Naive thymus-derived CD4-positive, alpha-beta T cell (primary cell): ENCODE results near the gene CHD9. TPM values are rescaled to one million over a fixed set of nuclear protein-coding genes. Genes with fewer than 3 reads are reported as not detected.

Experiments used
- ATAC-seq: fragments of 150-1000 bp; cut with Tn5 transposase; 2 replicates; pipeline ENCODE4 v1.10.0; 2021; ENCODE audit warnings: mild to moderate bottlenecking, moderate library complexity
- CTCF ChIA-PET: fragments of 350-600 bp; sonication (Branson Sonifier 250); formaldehyde crosslinking; loops from one replicate; lab custom pipeline; 2021; ENCODE audit warnings: antibody characterized with exemption; lab: Charles Lee
- POLR2A ChIA-PET: fragments of 350-600 bp; sonication (Branson Sonifier 250); formaldehyde crosslinking; loops from one replicate; lab custom pipeline; 2021; ENCODE audit warnings: antibody characterized with exemption, inconsistent platforms; lab: Charles Lee
- DNase-seq, 9 donors: peaks; one replicate each; pipeline versions ENCODE4 v3.0.0 to v3.0.0-alpha.2; 2020 to 2022; ENCODE audit warnings: mixed read lengths in 1 of 9
- H3K27ac ChIP-seq: one replicate; pipeline ENCODE4 v1.7.0; 2013; ENCODE audit warnings: mild to moderate bottlenecking, low read depth, low read length, moderate library complexity
- H3K27me3 ChIP-seq, 2 donors: one replicate each; pipeline ENCODE4 v1.7.0; 2013; ENCODE audit warnings: low read length in 2 of 2, mild to moderate bottlenecking in 2 of 2, moderate library complexity in 2 of 2; ENCODE audit not compliant: control insufficient read depth in 2 of 2, insufficient read depth in 2 of 2
- H3K36me3 ChIP-seq, 3 experiments: 1 replicate in 2 of 3; 2 replicates in 1 of 3; pipeline ENCODE4 v1.7.0; 2013; ENCODE audit warnings: low read length in 3 of 3, mild to moderate bottlenecking in 3 of 3, moderate library complexity in 1 of 3; ENCODE audit not compliant: insufficient read depth in 3 of 3, control insufficient read depth in 2 of 3
- H3K4me1 ChIP-seq, 2 donors: one replicate each; pipeline ENCODE4 v1.7.0; 2013; ENCODE audit warnings: low read length in 2 of 2, mild to moderate bottlenecking in 2 of 2, moderate library complexity in 1 of 2; ENCODE audit not compliant: control insufficient read depth in 2 of 2, insufficient read depth in 2 of 2
- H3K4me3 ChIP-seq: 2 replicates; pipeline ENCODE4 v1.7.0; 2013; ENCODE audit warnings: mild to moderate bottlenecking, low read length
- H3K9me3 ChIP-seq, 3 experiments: 1 replicate in 2 of 3; 2 replicates in 1 of 3; pipeline ENCODE4 v1.7.0; 2013; ENCODE audit warnings: low read length in 3 of 3; ENCODE audit not compliant: control insufficient read depth in 2 of 3
- H3K27ac Mint-ChIP-seq, 9 donors: one replicate each; pipeline ENCODE4 v1.8.0; 2020 to 2022; ENCODE audit warnings: mixed read lengths in 9 of 9, mild to moderate bottlenecking in 8 of 9, moderate library complexity in 5 of 9, inconsistent platforms in 2 of 9
- H3K27me3 Mint-ChIP-seq, 5 donors: one replicate each; pipeline ENCODE4 v1.8.0; 2021 to 2022; ENCODE audit warnings: mixed read lengths in 5 of 5, mild to moderate bottlenecking in 1 of 5
- H3K36me3 Mint-ChIP-seq, 5 donors: one replicate each; pipeline ENCODE4 v1.8.0; 2020 to 2022; ENCODE audit warnings: mixed read lengths in 5 of 5, mild to moderate bottlenecking in 3 of 5, inconsistent platforms in 1 of 5
- H3K4me1 Mint-ChIP-seq, 7 donors: one replicate each; pipeline ENCODE4 v1.8.0; 2020 to 2022; ENCODE audit warnings: mixed read lengths in 7 of 7, mild to moderate bottlenecking in 3 of 7, inconsistent platforms in 1 of 7
- H3K4me3 Mint-ChIP-seq, 10 donors: one replicate each; pipeline ENCODE4 v1.8.0; 2020 to 2022; ENCODE audit warnings: mild to moderate bottlenecking in 10 of 10, mixed read lengths in 10 of 10, moderate library complexity in 6 of 10, inconsistent platforms in 2 of 10
- H3K9me3 Mint-ChIP-seq, 11 donors: one replicate each; pipeline ENCODE4 v1.8.0; 2020 to 2022; ENCODE audit warnings: mixed read lengths in 11 of 11, mild to moderate bottlenecking in 4 of 11, inconsistent platforms in 1 of 11, moderate library complexity in 1 of 11
- intact Hi-C, 2 donors: fragments of 100-400 bp; cut with micrococcal nuclease; formaldehyde crosslinking; loops; one replicate each; pipeline ENCODE4 v1.15.1; 2023
- polyA plus RNA-seq, 2 donors: library from polyadenylated mRNA; unstranded; fragments of 300-500 nt; fragmentation: Illumina TruSeq; gene quantifications; one replicate each; pipeline ENCODE4 v1.2.3, GENCODE V29; 2021
- total RNA-seq, 6 experiments: library from RNA in 5 of 6; stranded (reverse) in 5 of 6; gene quantifications; 1 replicate in 5 of 6; 2 replicates in 1 of 6; pipeline ENCODE4 v1.2.3 and lab custom pipeline; 2021 to 2026

Gene CHD9
- total and polyA plus RNA-seq, 7 experiments from 2014 or later: 23.8 to 46.4 (median 30.6) TPM

DNA sequence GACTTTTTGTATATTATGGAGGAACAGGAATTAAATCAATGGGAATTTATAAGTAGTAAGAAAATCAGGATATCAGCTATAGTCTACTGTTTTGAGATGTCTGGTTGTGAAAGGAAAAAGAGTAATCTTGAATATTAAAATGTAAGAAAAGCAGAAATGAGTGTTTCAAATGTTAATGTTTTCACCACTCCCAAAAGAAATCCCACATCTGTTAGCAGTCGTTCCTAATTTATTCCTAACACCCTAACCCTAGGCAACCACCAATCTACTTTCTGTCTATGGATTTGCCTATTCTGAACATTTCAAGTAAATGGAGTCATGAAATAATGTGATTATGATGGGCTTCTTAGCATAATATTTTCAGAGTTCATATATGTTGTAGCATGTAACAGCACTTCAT lies 133.0 kb downstream of the CHD9 start:
- Histone ChIP-seq H3K9me3 (peaks cover 0 to 20% (median 0%) of the 10 kb centered on the region in 3 experiments), H3K4me3 (no peak overlapping the region), H3K4me1 (no peaks in the 10 kb centered on the region), H3K27me3 (no peaks in the 10 kb centered on the region), H3K27ac (no peak overlapping the region), H3K36me3 (no peaks in the 10 kb centered on the region)
- Mint-ChIP-seq H3K27ac (no peak overlapping the region), H3K4me3 (no peak overlapping the region), H3K27me3 (no peaks in the 10 kb centered on the region), H3K4me1 (peaks cover 0 to 4% (median 0%) of the 10 kb centered on the region in 7 donors), H3K36me3 (peaks cover 8 to 45% (median 37%) of the 10 kb centered on the region in 5 donors), H3K9me3 (peaks cover 6 to 36% (median 19%) of the 10 kb centered on the region in 11 donors)
- intact Hi-C loops: no loop called here
- ChIA-PET POLR2A (no interaction called here), CTCF (no interaction called here)
- ATAC-seq: no peak
- DNase-seq: no peak

DNA sequence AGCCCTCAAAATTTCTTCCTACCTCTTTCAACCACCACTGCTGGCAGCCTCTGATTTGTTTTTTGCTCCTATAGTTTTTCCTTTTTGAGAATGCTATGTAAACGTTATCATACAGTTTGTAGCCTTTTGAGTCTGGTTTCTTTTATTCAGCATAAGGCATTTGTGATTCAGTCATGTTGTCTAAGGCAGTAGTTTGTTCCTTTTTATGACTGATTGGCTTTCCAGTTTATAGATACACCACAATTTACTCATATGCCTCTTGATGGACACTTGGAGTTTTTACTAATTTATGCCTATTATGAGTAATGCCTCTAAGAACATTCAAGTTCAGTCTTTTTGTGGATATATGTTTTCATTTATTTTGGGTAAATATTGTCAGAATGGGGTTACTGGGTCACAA lies 136.6 kb downstream of the CHD9 start:
- peaks cover 0 to 25% (median 23%) of the 10 kb centered on the region in 5 donors for H3K36me3 Mint-ChIP-seq
- no peak overlapping the region for H3K27ac Mint-ChIP-seq
- H3K4me1 Mint-ChIP-seq: peaks cover 0 to 4% (median 0%) of the 10 kb centered on the region in 7 donors
- no peaks in the 10 kb centered on the region for H3K36me3 ChIP-seq
- ATAC-seq: no peak
- H3K27me3 ChIP-seq: no peaks in the 10 kb centered on the region
- H3K27ac ChIP-seq: no peak overlapping the region
- H3K27me3 Mint-ChIP-seq: no peaks in the 10 kb centered on the region
- H3K9me3 ChIP-seq: peaks cover 0 to 5% (median 0%) of the 10 kb centered on the region in 3 experiments
- CTCF ChIA-PET: no interaction called here
- H3K9me3 Mint-ChIP-seq: peaks cover 0 to 12% (median 5%) of the 10 kb centered on the region in 11 donors
- intact Hi-C loops: no loop called here
- no peak overlapping the region for H3K4me3 Mint-ChIP-seq
- H3K4me3 ChIP-seq: no peak overlapping the region
- POLR2A ChIA-PET: interaction anchor here (0.6 kb wide), 1 partner anchor 882 kb away, joined by 3 read pairs; no protein-coding TSS in a partner anchor
- DNase-seq: no peak
- H3K4me1 ChIP-seq: no peaks in the 10 kb centered on the region

DNA sequence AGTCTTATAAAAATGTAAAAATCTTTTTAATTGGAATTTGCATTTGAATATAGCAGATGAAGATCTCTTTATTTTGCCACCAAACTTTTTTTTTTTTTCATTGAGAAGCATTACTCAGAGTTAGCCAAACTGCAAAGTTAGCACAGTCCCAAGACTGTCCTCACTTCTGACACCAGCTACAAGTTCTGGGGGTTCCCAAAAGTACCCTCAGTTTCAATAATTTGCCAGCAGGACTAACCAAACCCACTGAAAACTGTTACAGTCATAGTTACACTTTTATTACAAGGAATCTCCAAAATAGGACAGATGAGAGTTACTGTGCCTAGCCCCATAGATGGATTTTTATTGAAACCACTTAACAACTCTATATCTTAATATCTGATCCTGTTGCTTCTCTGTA lies 144.1 kb downstream of the CHD9 start:
- Histone ChIP-seq H3K27me3 (no peaks in the 10 kb centered on the region), H3K4me3 (no peak overlapping the region), H3K9me3 (no peaks in the 10 kb centered on the region), H3K4me1 (no peaks in the 10 kb centered on the region), H3K36me3 (no peaks in the 10 kb centered on the region), H3K27ac (no peak overlapping the region)
- DNase-seq (no peak), ATAC-seq (no peak)
- H3K27me3 Mint-ChIP-seq: no peaks in the 10 kb centered on the region
- H3K4me3 Mint-ChIP-seq: no peak overlapping the region
- H3K9me3 Mint-ChIP-seq: peaks cover 0 to 2% (median 0%) of the 10 kb centered on the region in 11 donors
- peaks cover 0 to 26% (median 9%) of the 10 kb centered on the region in 5 donors for H3K36me3 Mint-ChIP-seq
- intact Hi-C loops: no loop called here
- peaks cover 0 to 7% (median 3%) of the 10 kb centered on the region in 7 donors for H3K4me1 Mint-ChIP-seq
- no peak overlapping the region for H3K27ac Mint-ChIP-seq
- ChIA-PET POLR2A (no interaction called here), CTCF (no interaction called here)

DNA sequence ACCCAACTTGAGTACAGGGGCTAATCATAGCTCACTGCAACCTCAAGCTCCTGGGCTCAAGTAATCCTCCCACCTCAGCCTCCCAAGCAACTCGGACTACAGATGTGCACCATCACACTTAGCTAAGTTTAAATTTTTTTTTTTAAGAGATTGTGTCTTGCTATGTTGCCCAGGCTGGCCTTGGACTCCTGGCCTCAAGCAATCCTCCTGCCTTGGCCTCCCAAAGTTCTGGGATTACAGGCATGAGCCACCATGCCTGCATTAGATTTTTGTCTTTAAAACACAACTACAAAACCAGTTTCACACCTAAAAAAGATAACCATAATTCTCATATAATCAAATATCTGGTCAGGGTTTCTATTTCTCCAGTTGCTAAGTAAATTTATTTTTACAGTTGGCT lies 147.1 kb downstream of the CHD9 start:
- intact Hi-C loops: no loop called here

DNA sequence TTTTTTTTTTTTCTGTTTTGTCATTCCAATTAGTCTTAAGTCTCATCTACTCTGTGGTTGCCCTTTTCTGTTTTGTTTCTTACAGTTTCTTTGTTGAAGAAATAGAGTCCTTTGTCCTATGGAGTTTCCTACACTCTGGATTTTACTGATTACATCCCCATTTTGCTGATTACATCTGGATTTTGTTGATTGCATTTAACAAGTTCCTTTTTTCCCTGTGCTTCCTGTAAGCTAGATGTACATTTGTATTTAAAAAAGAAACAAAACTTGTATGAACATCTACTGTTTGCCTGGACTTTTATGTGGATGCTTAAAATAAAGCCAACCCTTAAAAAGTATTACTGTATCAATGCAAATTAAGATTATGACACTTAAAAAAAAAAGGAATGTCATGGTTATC lies 147.6 kb downstream of the CHD9 start:
- Mint-ChIP-seq H3K4me3 (no peak overlapping the region), H3K4me1 (peaks cover 0 to 23% (median 14%) of the 10 kb centered on the region in 7 donors), H3K27ac (no peak overlapping the region), H3K9me3 (peaks cover 0 to 2% (median 0%) of the 10 kb centered on the region in 11 donors), H3K27me3 (no peaks in the 10 kb centered on the region), H3K36me3 (peaks cover 0 to 18% (median 9%) of the 10 kb centered on the region in 5 donors)
- POLR2A ChIA-PET: no interaction called here
- H3K27ac ChIP-seq: no peak overlapping the region
- intact Hi-C loops: no loop called here
- H3K9me3 ChIP-seq: no peaks in the 10 kb centered on the region
- CTCF ChIA-PET: no interaction called here
- H3K4me3 ChIP-seq: no peak overlapping the region
- H3K4me1 ChIP-seq: no peaks in the 10 kb centered on the region
- no peak for DNase-seq
- ATAC-seq: no peak
- no peaks in the 10 kb centered on the region for H3K27me3 ChIP-seq
- H3K36me3 ChIP-seq: no peaks in the 10 kb centered on the region

More for the DNA sequence above, 147.1 kb downstream of the CHD9 start:
- Mint-ChIP-seq H3K36me3 (peaks cover 0 to 19% (median 9%) of the 10 kb centered on the region in 5 donors), H3K27me3 (no peaks in the 10 kb centered on the region), H3K4me3 (no peak overlapping the region), H3K4me1 (peaks cover 0 to 20% (median 11%) of the 10 kb centered on the region in 7 donors), H3K9me3 (peaks cover 0 to 2% (median 0%) of the 10 kb centered on the region in 11 donors), H3K27ac (no peak overlapping the region)
- no peak overlapping the region for H3K4me3 ChIP-seq
- ATAC-seq: no peak
- H3K9me3 ChIP-seq: no peaks in the 10 kb centered on the region
- no peak for DNase-seq
- CTCF ChIA-PET: no interaction called here
- no peaks in the 10 kb centered on the region for H3K4me1 ChIP-seq
- no peak overlapping the region for H3K27ac ChIP-seq
- no peaks in the 10 kb centered on the region for H3K27me3 ChIP-seq
- POLR2A ChIA-PET: no interaction called here
- H3K36me3 ChIP-seq: no peaks in the 10 kb centered on the region

DNA sequence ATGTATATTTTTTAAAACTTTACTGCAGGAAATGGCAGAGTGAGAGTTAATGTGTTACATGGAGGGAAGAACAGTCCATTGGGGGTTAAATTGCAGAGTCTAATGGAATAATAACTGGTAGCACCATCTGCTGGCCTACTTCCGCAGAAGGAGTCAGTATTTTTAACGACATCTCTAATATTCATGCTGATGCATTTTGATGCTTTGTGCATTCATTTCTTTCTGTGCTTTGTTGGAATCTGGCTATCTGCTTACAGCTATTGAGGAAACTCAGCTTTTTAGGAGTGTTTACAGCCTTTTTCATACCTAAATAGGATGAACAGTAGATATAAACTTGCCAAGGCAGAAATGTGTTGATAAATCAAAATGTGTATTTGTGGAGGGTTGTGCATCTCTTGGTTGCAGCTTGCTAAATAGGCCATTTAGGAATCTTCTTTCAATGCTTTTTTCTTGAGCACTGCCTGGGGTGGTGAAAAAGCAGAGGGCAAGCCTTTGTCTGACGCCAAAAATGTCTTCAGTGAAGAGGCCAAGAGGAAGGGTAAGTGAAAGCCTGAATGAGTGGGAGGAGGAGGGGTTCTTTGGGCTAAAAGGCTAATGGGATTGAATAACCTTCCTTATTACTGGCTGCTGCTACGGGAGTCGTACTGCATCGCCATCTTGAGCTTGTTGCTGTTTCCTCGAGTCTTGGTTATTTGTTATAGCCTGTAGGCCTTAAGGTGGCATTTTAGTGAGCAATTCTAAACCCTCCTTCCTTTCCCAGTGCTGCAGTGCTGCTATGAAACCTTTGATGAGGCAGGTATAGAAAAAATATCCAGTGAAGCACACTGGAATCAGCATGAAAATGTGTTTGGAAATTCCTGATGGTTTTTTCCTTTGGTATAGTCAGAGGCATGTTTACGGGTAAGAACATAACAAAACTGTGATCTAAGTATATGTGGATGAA lies 153.3 kb downstream of the CHD9 start:
- Mint-ChIP-seq H3K4me1 (peaks cover 16 to 36% (median 30%) of the 10 kb centered on the region in 7 donors), H3K36me3 (peaks cover 0 to 16% (median 11%) of the 10 kb centered on the region in 5 donors), H3K4me3 (peak overlapping the region; percentile 24 to 85 (median 72)), H3K9me3 (no peaks in the 10 kb centered on the region), H3K27me3 (no peaks in the 10 kb centered on the region), H3K27ac (peak overlapping the region; percentile 51 to 90 (median 81))
- Histone ChIP-seq H3K27me3 (no peaks in the 10 kb centered on the region), H3K9me3 (no peaks in the 10 kb centered on the region), H3K36me3 (peaks cover 0 to 5% (median 0%) of the 10 kb centered on the region in 3 experiments), H3K4me1 (peaks cover 0 to 7% of the 10 kb centered on the region in 2 donors), H3K27ac (no peak overlapping the region), H3K4me3 (no peak overlapping the region)
- DNase-seq: peak in 5 of 9 donors; percentile 5 to 27 (median 17)
- CTCF ChIA-PET: interaction anchor here (0.6 to 1.2 kb wide), 5 partner anchors 106 to 187 kb away, joined by 3 to 6 read pairs (median 3); partner anchors contain the start of gene CHD9
- POLR2A ChIA-PET: no interaction called here
- peak; percentile 89 for ATAC-seq
- intact Hi-C loops: loop anchor here (1.0 to 2.0 kb wide), 4 partner anchors 77 to 153 kb away; partner anchors contain the start of gene CHD9 (in 1 of the 2)
